ENCODE data around the gene CADPS2. TPM values are rescaled to one million over a fixed set of nuclear protein-coding genes. Genes with fewer than 3 reads are reported as not detected.
A peak's percentile ranks its signal among the peaks of the same experiment; 100 is the strongest.

CADPS2 gene
- total and polyA plus RNA-seq, 2 of the 4 experiments (the other 2 are of a cell fraction), result 0.10 to 0.54 TPM

- BruUV-seq (replicated peaks), result no TSS peak
- H3K56ac ChIP-seq (ENCODE audit: extremely low read depth, insufficient read depth, low read length), result no peak overlapping the region
- H2AK9ac ChIP-seq (replicated peaks; ENCODE audit: low read depth, low read length, poor library complexity), result no peak overlapping the region
- no peak overlapping the region for H2AFZ ChIP-seq (replicated peaks; ENCODE audit: low read length, poor library complexity)
- ATAC-seq (ENCODE audit: low read depth) (no peak), DNase-seq (no peak)
- H3K4ac ChIP-seq (ENCODE audit: low read depth, low read length), result no peak overlapping the region
- no peak overlapping the region for H2AK5ac ChIP-seq (ENCODE audit: low read depth, low read length)
- H4K20me1 ChIP-seq (ENCODE audit: insufficient read depth, low read length), result no peaks in the 10 kb centered on the region
- H2BK120ac ChIP-seq (ENCODE audit: low read depth, low read length), result no peak overlapping the region
- no peak overlapping the region for H3K4me3 ChIP-seq (ENCODE audit: insufficient read depth, low read depth, low read length)
- in situ Hi-C loops (cut with MboI; ENCODE audit: low sequenced_read_pairs) (no loop called here), intact Hi-C loops (cut with micrococcal nuclease) (loop anchor here (5.0 kb wide), 1 partner anchor 1791 kb away; no protein-coding TSS in a partner anchor), dilution Hi-C loops (cut with HindIII; ENCODE audit: low sequenced_read_pairs, unreplicated experiment) (no loop called here)
- no peak overlapping the region for H4K5ac ChIP-seq (ENCODE audit: low read depth, low read length)
- TF ChIP-seq NFE2L2 (IDR thresholded peaks at IDR 0.05; ENCODE audit: low read depth, low read length) (0 out of 2 replicates have a peak, but pooled peaks have one; percentile 10), CHD1 (IDR thresholded peaks at IDR 0.05; ENCODE audit: low read depth, low read length) (no peak), SMC3 (IDR thresholded peaks at IDR 0.05; ENCODE audit: low read depth, low read length) (no peak), RAD21 (IDR thresholded peaks at IDR 0.05; ENCODE audit: low read length) (no peak), CTCF (conservative IDR thresholded peaks at IDR 0.05; ENCODE audit: low read depth, low read length) (no peak)
- ChIA-PET CTCF (no interaction called here), POLR2A (ENCODE audit: unreplicated experiment) (no interaction called here)
- H2BK15ac ChIP-seq (ENCODE audit: low read depth, low read length), result no peak overlapping the region
- no peaks in the 10 kb centered on the region for H3K9me1 ChIP-seq (ENCODE audit: insufficient read depth, low read length)
- H3K27ac ChIP-seq (ENCODE audit: insufficient read depth, low read length), result no peak overlapping the region
- no peak overlapping the region for H3K4me2 ChIP-seq (ENCODE audit: low read depth, low read length)
- H3K36me3 ChIP-seq (ENCODE audit: control insufficient read depth, insufficient read depth, low read length), result no peaks in the 10 kb centered on the region
- H3K4me1 ChIP-seq (ENCODE audit: control insufficient read depth, insufficient read depth, low read length), result no peaks in the 10 kb centered on the region
- no peaks in the 10 kb centered on the region for H3K27me3 ChIP-seq (ENCODE audit: control insufficient read depth, insufficient read depth, low read length)
- H3K9me3 ChIP-seq (ENCODE audit: control insufficient read depth, insufficient read depth, low read length), result no peaks in the 10 kb centered on the region
- no peaks in the 10 kb centered on the region for H3K79me1 ChIP-seq (ENCODE audit: low read depth in 1 of 2, low read length in 2 of 2)
- no peak overlapping the region for H3K14ac ChIP-seq (replicated peaks; ENCODE audit: low read depth, low read length)
- H2BK5ac ChIP-seq (ENCODE audit: low read depth, low read length, poor library complexity, severe bottlenecking), result no peak overlapping the region
- H4K8ac ChIP-seq (ENCODE audit: low read depth in 2 of 2, low read length in 2 of 2), result no peak overlapping the region
- H2BK20ac ChIP-seq (ENCODE audit: low read depth, low read length), result no peak overlapping the region
- H4K91ac ChIP-seq (ENCODE audit: insufficient read depth, low read depth, low read length), result no peak overlapping the region
- H3K18ac ChIP-seq (ENCODE audit: low read depth, low read length), result no peak overlapping the region
- H3K9ac ChIP-seq (ENCODE audit: low read depth, low read length), result no peak overlapping the region
- no CpG with 5 or more reads among the region's 4 CpGs for WGBS, 2 experiments (ENCODE audit: extremely low coverage in 2 of 2, insufficient read length in 1 of 2)
- no peak overlapping the region for H3K23ac ChIP-seq (ENCODE audit: low read depth, low read length)
These were observed 367.8 kb downstream of the CADPS2 start for GRCh38 chr7:122518488-122518887.
